GM18870 (cell line): Measurements from ENCODE around the gene ITGB2.

Experiments used
- ATAC-seq: cut with Tn5 transposase; IDR thresholded peaks from one replicate; pipeline ENCODE4 v1.9.1; 2021; ENCODE audit warnings: moderate library complexity; ENCODE audit not compliant: unreplicated experiment

Gene ITGB2

DNA sequence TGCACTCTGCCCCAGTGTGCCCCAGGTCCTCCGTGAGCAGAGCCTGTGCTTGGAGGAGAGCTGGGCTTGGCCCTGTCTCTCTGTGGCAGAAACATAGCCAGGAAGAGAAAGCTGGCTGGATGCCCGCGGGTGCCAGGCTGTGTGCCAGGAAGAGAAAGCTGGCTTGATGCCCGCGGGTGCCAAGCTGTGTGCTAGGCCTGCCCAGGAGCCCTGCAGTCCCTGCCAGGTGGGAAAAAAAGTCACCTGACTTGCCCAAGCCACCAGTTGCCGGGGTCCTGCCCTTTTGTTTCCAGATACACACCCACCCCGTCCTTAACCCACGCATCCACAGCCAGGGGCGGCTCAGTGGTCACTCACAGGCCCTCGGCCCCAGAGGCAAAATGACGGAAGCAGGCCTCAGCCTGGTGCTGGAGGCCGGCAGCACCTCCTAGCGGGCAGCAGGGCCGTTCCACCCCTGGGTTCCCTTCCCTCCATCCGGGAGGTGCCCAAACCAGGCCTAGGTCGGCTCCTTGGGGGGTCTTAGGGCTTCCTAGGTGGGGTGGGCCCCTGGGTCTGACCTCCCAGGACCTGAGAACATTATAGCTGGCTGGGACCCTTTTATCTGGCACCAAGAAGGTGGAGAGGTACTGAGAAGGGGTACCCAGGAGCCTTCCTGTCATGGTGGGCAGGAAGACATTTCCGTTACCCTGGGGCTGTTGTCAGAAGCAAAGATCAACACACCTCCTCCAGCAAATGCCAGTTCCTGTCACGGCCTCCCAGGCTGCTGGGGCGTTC lies 9.1 kb downstream of the ITGB2 start:
- ATAC-seq: no peak

DNA sequence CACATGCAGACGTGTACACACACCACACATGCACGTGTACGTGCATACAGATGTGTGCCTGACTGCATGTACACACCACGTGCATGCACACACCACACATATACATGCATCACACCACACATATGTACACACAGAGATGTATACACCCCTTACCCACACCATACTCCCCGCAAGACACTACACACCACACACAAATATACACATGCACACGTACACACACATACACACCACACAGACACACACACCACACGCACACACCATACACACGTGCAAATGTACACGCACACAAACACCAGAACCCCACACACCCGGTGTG lies 9.7 kb downstream of the ITGB2 start:
- no peak for ATAC-seq

DNA sequence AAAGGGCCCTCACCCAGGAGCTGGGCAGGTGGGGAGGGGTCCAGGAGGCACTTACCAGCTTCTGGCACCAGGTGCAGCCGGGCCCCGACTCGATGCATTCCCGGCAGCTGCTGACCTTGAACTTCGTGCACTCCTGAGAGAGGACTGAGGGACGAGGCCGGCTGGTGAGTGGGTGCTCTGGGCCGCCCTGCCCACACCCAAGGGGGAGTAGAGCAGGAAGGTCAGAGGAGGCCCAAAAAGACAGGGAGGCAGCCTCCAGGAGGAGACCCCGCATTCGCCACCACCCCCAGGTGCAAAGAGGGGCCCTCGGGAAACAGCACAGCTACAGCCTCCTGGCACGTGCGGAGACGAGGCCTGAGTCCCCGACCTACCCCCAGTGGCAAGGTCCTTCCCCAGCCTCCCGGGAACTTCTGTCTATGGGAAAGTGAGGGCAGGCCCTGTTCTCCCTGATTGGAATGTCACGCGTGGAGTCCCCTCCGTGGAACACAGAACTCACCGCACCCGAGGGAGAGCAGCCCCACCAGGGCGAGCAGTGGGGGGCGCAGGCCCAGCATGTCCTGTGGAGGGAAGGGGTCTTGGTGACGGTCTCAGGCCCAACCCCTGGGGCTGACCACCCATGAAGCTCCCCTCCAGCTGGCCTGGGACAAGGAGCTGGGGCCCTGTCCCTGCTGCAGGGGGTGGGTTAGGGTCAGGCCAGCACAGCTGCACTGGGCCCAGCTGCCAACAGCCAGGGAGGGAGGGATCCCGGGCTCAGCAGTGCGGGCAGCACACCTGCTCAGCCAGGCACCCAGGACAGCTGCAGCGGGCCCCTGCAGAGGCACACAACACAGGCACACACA lies 10.3 kb downstream of the ITGB2 start:
- no peak for ATAC-seq

DNA sequence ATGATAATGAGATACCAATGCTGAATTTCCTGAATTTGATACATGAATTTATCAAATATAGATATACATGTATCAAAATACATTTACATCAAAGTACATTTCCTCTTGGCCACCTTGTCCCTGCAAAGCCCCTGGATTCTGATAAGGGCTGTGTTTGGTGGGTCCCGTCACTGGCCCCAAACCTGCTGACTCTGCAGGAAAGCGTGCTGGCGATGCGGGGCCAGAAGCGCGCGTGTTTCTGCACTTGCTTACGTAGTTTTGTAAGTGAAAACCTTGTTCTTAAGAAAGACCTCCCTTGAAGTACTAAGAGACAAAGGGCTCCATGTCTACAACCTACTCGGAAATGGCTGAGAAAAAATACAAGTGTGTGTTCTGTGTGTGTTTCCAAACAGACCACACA lies 11.0 kb downstream of the ITGB2 start:
- no peak for ATAC-seq

DNA sequence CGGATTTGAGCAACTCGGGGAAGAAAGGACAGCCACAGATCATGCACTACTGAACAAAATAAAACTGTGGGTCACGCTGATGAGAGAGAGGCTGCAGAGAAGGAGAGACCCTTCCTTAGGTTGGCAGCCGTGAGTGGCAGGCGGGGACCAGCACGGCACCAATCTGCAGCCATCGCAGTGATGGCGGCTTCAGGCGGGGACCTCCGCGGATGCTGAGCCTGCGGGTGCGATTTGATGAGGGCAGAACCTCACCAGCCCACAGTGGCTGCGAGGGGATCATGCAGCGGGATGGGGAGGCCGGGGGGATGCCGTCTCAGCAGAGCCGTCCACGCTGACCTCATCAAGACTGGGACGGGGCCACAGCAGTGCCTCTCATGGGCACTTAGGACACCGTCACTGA lies 11.8 kb downstream of the ITGB2 start:
- ATAC-seq: no peak

DNA sequence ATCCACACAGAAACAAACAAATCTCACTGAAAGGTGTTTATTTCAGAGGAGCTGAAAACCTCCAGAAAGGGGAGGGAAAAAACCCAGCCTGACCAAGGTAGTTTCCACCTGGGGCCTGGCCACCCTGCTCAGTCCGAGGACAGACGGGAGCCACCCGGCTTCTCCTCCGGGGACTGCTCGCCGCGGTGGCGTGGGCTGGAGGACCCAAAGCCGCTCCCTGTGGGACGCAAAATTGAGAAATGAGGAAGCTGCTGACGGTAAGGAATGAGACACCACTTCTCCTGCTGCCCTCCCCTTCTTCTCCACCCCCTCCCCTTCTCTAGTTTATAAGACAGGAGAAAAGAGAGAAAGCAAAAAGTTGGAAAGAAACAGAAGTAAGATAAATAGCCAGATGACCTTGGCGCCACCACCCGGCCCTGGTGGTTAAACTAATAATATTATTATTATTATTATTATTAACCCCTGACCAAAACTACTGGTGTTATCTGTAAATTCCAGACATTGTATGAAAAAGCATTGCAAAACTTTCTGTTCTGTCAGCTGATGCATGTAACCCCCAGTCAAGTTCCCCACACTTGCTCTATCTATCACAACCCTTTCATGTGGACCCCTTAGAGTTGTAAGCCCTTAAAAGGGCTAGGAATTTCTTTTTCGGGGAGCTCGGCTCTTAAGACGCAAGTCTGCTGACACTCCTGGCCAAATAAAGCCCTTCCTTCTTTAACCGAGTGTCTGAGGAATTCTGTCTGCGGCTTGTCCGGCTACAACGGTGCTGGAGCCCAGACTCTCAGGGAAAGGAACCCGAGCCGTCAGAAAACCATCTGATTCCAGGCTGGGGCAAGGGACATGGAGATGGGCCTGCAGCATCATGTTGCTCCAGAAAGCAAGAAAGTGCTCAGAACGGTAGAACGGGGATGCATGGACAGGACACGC lies 12.5 kb downstream of the ITGB2 start:
- ATAC-seq: no peak

DNA sequence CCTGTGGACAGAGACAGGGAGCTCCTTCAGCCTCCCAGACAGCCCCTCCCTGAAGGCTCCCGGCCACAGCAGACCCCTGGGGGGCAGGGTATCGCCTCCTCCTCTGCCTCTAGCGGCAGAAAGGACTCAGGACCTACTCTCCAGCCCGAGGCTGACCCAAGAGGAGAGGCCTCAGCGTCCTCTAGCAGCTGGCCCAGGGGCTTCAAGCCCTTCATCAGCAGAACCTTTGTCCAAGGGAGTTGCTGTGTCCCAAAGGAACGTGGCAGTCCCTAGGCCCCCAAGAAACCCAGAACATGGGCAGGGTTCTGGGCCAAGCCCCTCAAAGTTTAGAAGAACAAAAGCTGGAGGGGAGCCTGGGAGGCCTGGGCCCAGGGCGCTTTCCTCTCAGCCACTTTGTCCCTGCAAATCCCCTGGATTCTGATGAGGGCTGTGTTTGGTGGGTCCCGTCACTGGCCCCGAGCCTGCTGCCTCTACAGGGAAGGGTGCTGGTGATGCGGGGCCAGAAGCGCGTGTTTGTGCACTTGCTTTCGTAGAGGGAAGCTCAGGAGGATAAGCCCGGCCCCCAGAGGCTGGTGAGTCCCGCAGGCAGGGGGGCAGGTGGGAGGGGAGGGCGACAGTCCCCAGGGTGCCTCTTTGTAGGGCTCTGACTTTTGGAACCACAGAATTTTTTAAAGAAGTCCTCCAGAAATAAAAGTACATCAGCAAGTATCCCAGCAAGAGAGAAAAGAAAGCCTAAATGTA lies 13.3 kb downstream of the ITGB2 start:
- ATAC-seq: no peak

DNA sequence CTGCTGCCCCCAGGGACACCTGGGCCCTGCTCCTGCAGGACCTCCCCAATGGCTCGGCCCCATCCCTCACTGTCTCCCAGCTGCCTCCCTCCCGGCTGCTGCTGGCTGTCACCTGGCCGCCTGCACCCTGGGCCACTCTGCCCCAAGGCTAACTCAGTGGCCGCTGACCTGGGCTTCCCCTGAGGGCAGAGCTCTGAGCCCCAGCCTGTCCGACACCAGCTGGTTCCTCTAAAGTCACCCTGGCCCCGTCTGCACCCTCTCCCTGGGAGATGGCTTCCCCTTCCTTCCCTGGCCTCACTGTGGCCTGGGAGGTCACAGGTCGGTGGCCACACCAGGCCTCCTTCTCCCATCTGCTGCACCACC lies 15.0 kb downstream of the ITGB2 start:
- no peak for ATAC-seq

DNA sequence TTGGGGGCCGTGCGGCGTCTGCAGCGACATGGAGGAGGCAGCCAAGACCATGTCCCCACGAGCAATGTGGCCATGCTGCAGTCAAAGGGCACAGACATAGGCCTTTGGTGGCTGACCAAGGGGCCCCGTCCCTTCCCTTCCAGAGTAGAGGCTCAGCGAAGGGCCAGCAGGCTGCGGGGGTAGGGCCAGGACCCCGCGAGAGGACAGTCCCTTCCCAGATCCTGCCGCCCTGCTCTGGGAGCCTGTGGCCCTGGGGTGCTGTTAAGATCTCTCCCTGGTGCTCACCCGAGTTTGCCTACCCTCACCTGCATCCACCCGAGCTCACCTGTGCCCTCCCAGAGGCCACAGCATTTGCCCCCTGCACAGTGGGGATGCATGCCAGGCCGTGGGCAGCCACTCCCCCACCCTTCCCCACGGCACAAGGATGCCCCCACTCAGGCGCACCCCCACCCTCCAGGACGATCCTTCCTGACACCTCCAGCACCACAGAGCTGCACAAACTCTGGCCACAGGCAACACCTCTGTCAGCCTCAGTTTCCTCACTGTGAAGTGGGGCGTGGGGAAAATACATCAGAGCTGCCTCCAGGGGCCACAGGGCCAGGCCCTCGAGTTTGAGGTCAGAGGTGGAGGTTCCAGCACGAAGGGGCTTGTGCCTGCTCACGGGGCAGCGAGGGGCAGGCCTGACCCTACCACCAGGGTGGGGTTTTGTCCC lies 15.5 kb downstream of the ITGB2 start:
- ATAC-seq: no peak

DNA sequence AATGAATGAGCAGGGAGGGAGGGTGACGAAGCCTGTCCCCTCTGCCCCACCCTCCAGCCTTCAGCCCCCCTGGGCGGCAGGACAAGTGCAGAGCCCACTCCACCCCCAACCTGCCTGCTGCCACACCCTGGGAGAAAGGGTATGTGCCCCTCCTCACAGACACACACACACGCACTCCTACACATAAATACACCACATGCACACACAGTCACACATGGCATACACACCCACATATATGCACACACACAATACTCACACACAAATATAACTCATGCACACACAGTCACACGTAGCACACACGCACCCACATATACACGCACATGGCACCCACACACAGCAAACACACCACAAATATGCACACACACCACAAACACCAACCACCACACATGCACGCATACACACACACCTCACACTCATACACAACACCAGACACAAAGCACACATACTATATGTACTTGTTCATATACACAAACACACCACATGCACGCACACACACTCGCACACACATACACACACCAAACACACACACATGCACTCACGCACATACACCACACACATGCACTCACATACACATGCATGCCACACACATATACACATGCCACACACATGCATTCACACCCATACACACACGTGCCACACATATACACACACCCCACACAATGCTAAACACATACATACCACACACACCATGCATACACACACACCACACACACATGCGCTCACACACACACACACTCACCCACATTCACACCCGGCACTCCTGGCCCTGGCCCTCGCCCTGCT lies 16.4 kb downstream of the ITGB2 start:
- no peak for ATAC-seq

DNA sequence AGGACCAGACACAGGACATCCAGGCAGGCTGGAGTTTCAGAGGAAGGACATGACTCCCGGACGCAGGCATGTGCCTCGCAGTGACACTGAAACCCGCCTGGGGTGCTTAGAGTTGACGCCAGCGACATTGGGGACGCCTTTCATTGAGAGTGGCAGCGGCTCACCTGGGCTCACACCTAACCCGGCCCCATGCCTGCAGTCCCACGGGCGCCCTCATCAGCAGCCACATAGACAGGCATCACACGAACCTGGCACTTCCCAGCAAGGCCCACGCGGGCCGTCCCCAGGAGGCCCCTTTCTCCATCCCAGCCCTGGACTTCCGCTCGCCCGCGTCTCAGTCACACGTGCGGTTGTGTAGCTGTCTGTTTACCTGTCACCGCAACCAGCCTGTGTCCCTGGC lies 17.0 kb downstream of the ITGB2 start:
- ATAC-seq: no peak

DNA sequence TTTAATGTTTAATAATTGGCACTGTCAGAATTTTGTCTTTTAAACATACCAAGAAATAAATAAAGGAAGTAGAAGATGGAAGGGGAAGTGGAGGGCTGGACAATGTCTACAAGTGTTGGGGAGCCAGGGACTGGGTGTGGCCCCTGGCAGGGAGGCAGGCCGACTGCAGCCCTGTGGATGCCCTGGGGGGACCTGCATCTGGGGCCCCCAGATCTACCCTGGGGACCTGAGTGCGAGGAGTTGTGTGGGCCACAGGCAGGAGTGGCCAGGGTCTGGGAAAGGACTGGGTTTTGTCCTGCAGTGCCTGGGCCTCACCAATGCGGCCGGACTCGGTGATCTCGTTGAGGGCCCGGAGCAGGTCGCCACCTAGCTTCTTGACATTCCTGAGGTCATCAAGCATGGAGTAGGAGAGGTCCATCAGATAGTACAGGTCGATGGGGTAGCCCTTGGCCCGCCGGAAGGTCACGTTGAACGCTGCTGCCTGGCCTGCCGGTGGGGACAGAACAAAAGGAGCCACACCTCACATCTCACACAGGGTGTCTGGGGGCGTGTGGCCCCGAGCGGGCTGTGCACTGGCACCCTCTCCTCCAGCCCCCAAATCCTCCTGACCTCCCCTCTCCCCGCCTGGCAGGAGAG lies 17.5 kb downstream of the ITGB2 start:
- ATAC-seq: no peak

DNA sequence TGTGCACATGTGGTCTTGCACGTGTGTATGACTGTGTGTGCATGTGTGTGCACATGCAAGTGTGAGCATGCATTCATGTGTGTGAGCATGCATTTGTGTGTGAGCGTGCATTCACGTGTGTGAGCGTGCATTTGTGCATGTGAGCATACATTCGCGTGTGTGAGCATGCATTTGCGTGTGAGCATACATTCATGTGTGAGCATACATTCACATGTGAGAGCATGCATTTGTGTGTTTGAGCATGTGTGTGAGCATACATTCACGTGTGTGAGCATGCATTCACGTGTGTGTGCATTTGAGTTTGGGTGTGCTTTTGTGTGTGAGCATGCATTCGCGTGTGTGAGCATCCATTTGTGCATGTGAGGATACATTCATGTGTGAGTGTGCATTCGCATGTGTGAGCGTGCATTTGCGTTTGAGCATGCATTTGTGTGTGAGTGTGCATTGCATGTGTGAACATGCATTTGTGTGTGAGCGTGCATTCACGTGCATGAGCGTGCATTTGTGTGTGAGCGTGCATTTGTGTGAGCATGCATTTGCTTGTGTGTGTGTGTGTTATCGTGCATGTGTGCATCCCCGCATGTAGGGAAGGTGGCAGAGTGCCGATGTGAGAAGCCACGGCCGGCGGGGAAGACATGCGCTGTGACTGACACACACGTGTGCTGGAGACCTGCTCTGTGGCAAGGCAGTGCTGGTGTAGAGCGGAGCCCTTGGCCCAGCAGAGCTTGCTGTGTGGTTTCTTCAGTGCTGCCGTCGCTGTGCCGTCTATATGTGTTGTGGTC lies 18.2 kb downstream of the ITGB2 start:
- no peak for ATAC-seq

DNA sequence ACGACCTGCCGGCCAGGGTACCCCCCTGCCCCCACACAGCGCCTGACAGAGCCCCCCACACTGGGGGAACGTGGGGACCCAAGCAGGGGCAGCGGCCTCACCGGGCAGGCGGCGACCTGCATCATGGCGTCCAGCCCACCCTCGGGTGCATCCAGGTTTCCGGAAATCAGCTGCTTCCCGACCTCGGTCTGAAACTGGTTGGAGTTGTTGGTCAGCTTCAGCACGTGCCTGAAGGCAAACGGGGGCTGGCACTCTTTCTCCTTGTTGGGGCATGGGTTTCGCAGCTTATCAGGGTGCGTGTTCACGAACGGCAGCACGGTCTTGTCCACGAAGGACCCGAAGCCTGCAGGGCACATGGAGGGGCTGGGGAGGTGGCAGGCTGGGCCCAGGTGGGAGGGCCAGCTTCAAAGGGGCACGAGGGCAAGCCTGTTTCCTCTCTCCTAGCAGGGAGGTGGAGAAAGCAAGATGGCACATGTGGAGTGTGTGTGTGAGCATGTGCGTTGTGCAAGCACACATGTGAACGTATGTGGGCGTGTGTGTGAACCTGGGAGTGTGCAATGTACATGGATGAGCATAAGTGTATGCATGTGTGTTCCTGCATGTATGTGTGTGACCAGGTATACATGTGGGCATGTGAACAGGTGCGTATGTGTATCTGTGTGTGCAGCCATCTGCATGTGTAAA lies 19.2 kb downstream of the ITGB2 start:
- ATAC-seq: no peak

DNA sequence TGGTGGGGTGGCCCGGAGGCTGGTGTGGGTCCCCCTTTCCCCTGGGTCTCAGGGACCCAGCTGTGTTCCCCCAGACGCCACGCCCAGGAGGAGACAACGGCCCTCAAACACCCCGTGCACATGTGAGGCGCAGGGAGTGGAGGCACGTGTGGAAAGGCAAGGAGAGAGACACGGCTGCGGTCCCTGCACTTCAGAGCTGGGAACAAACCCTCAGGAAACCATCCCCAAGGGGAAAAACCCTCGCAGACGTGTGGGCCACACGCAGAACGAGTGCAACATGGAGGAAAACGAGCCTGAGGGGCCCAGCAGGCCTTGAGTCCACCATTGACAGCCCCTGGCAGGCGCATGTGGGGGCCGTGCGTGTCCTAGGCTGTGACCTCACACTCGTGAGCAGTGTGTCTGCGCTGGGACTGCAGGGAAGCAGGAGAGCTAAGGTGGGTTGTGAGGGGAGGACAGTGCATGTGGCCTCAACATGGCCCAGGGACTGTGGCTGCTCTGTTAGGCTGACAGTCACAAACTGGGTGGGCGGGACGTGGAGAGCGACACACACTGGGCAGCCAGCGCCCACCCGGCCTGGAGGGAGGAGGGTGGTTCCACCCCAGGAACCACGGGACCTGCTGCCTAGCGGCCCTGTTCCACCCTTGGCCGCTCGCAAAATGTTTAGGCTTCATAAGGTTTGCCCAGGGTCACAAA lies 20.0 kb downstream of the ITGB2 start:
- no peak for ATAC-seq

DNA sequence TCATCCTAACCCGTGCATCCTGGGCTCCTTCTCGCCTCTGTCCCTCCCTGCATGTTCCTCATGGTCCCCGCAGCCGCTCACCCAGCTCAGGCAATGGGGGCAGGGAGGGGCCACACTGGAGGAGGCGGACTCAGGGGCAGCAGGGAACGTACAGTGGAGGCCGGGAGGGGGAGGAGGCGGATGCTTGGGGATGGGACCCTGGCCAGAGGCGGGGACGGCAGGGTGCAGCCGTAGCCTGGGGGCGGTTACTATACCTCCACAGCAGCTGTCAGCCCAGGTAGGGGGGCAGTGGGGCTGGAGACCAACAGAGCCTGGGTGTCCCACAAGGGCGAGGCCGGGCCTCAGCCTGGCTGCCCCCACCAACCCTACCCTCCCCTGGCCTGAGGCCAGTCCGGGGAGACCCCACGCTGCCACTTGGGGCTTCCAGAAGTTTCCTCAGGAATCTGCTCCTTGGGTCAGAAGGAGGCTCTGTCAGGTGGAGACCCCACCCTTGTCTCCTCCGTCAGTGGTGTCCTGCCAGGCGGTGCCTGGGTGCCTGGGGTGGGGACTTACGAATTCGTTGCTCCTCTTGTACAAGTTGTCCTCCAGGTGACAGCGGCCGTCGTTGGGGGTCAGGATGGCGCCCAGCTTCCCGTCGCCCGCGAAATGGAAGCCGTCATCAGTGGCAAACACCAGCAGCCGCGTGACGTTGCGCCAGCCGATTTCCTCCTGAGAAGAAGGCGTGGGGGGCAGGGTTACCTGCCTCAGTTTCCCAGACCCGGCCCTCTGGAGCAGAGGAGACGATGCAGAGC lies 20.7 kb downstream of the ITGB2 start:
- ATAC-seq: no peak
